Left hindlimb (tissue), 1 donor: ENCODE results near the gene NSUN5.
"Not testable (repeated sequence)": the region's sequence is repeated elsewhere in the genome, so short reads cannot be mapped to it uniquely, and the experiment has no call there.

Source experiments
- DNase-seq: peaks from one replicate; pipeline ENCODE4 v3.0.0-alpha.2; 2018

Gene NSUN5

DNA sequence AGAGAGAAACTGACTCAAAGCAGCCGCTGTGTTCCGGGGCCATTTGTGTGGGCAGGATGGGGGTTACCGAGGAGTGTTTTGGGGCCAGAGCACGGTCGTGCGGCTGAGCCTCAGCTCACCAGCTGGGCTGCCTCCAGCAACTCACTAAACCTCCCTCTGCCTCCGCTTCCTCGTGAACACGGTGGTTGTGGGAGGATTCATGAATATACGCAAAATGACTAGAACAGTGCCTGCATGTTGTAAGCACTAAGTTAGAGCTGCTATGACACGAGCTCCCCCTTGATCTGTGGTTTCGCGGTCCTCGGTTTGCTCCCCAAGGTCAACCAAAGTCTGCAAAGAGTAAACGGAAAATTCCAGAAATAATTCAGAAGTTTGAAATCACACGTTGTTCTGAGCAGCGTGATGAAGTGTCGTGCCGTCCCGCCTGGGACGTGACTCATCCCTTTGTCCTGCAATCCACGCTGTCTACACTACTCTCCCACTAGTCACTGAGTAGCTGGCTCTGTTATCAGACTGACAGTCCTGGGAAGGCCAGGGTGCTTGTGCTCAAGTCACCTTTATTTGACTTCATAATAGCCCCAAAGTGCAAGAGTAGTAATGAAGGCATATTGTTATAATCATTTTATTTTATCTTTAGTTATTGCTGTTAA is 41.8 kb downstream of the NSUN5 start:
- not testable (repeated sequence) for DNase-seq

GRCh38 chr7:73262416-73262815 is 46.2 kb downstream of the NSUN5 start:
- not testable (repeated sequence) for DNase-seq
